Common myeloid progenitor, CD34-positive (primary cell): ENCODE results near the gene NR1D1.

Experiments
- CTCF ChIA-PET: fragments of 350-600 bp; sonication (Branson Sonifier 250); formaldehyde crosslinking; loops from one replicate; lab custom pipeline; 2021; ENCODE audit warnings: antibody characterized with exemption; lab: Charles Lee
- POLR2A ChIA-PET: fragments of 350-600 bp; sonication (Branson Sonifier 250); formaldehyde crosslinking; loops from one replicate; lab custom pipeline; 2021; ENCODE audit warnings: antibody characterized with exemption; lab: Charles Lee
- DNase-seq, 3 donors: peaks; one replicate each; pipeline versions ENCODE4 v3.0.0 to v3.0.0-alpha.2; 2013
- H3K27ac ChIP-seq, 2 experiments: 1 replicate in 1 of 2; 2 replicates in 1 of 2; pipeline ENCODE4 v1.7.0; 2013; ENCODE audit warnings: inconsistent platforms in 2 of 2, low read length in 2 of 2, mild to moderate bottlenecking in 2 of 2, low read depth in 1 of 2, moderate library complexity in 1 of 2; ENCODE audit not compliant: severe bottlenecking in 2 of 2, insufficient read depth in 1 of 2, poor library complexity in 1 of 2
- H3K27me3 ChIP-seq, 5 experiments: replicated peaks in 2 of 5; 1 replicate in 3 of 5; 2 replicates in 2 of 5; pipeline versions ENCODE4 v1.6.1 to v1.7.0; 2013; ENCODE audit warnings: low read length in 4 of 5, mild to moderate bottlenecking in 2 of 5, moderate library complexity in 2 of 5, inconsistent platforms in 1 of 5; ENCODE audit not compliant: insufficient read depth in 5 of 5, control insufficient read depth in 4 of 5
- H3K36me3 ChIP-seq, 4 experiments: 1 replicate in 2 of 4; 2 replicates in 2 of 4; pipeline versions ENCODE4 v1.6.1 to v1.7.0; 2013; ENCODE audit warnings: low read length in 3 of 4, control low read depth in 1 of 4, mild to moderate bottlenecking in 1 of 4; ENCODE audit not compliant: control insufficient read depth in 4 of 4, insufficient read depth in 4 of 4
- H3K4me1 ChIP-seq, 4 experiments: 1 replicate in 3 of 4; 2 replicates in 1 of 4; pipeline versions ENCODE4 v1.6.1 to v1.7.1; 2013; ENCODE audit warnings: low read length in 3 of 4, mild to moderate bottlenecking in 3 of 4, control low read depth in 1 of 4, inconsistent platforms in 1 of 4, moderate library complexity in 1 of 4; ENCODE audit not compliant: control insufficient read depth in 4 of 4, insufficient read depth in 4 of 4; ENCODE audit errors: control extremely low read depth in 1 of 4
- H3K4me3 ChIP-seq, 7 experiments: 1 replicate in 4 of 7; 2 replicates in 3 of 7; pipeline versions ENCODE4 v1.5.1 to v1.7.0; 2013; ENCODE audit warnings: mild to moderate bottlenecking in 7 of 7, low read length in 6 of 7, moderate library complexity in 6 of 7, inconsistent platforms in 2 of 7, low read depth in 2 of 7, control low read depth in 1 of 7; ENCODE audit not compliant: insufficient read depth in 4 of 7, control insufficient read depth in 1 of 7; ENCODE audit errors: extremely low read depth in 1 of 7
- H3K9me3 ChIP-seq, 5 experiments: 1 replicate in 4 of 5; 2 replicates in 1 of 5; pipeline versions ENCODE4 v1.6.1 to v1.7.1; 2013; ENCODE audit warnings: low read length in 4 of 5, mild to moderate bottlenecking in 2 of 5, inconsistent platforms in 1 of 5, low read depth in 1 of 5, moderate library complexity in 1 of 5; ENCODE audit not compliant: control insufficient read depth in 4 of 5, insufficient read depth in 2 of 5; ENCODE audit errors: control extremely low read depth in 1 of 5
- WGBS: methylation state at CpG from one replicate; pipeline ENCODE4 v1.1.5; 2013; ENCODE audit not compliant: insufficient coverage; 5-methylcytosine and 5-hydroxymethylcytosine counted together

Gene NR1D1

DNA sequence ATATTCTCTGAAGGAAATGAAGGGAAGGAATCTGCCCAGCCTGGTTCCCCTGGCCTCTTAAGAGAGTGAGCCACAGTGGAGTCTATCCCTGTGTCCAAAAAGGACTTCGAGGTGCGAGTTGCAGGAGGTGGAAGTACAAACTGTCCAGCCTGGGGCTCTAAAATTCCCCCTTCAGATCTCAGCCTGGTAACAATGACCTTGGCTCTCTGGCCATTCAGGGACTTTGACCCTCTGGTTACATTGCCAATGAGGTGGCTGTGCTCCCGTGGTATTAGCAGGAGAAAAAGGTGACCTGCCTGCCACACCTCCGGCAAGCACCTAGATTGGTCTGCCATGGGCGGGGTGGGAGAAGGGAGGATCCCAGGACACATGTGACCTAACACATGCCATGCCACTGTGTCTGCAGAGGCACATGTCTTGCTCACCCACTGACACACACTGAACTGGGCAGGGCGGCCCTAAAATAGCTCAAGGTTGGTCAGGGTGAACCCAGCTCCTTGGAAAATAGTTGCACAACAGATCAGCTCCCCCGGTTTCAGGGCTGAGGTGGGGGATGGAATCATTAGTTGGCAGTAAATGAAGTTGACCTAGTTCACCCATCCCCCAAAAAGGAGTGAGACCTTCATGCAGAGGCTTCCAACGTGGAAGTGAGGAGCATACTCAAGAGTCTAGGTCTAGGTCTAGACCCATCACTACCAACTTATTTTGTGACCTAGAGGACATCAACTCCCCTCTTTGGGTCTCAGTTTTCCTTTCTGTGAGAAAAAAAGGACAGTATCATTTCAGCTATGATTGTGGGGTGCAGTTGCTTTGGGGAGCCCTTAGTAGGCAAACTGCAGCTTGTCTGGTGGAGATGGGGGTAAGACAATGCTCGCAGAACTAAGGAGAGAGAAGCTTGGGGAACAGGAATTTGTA, 2.2 kb downstream of the NR1D1 start:
- H3K36me3 ChIP-seq = peaks cover 0 to 46% (median 26%) of the 10 kb centered on the region in 4 experiments
- CTCF ChIA-PET = interaction anchor here (0.9 to 3.4 kb wide), 11 partner anchors 8 to 73 kb away, joined by 3 to 48 read pairs (median 5); no protein-coding TSS in a partner anchor
- no peak for DNase-seq
- peak overlapping the region; percentile 9 to 78 for H3K27ac ChIP-seq
- H3K27me3 ChIP-seq = no peaks in the 10 kb centered on the region
- 81% methylated on average over 6 of the region's 9 CpGs for WGBS
- H3K4me3 ChIP-seq = peak overlapping the region in 5 of 7 experiments; percentile 19 to 87 (median 73)
- no peaks in the 10 kb centered on the region for H3K9me3 ChIP-seq
- POLR2A ChIA-PET = interaction anchor here (0.5 to 1.4 kb wide), 4 partner anchors 13 to 229 kb away, joined by 3 to 7 read pairs (median 4); no protein-coding TSS in a partner anchor
- peaks cover 8 to 63% (median 51%) of the 10 kb centered on the region in 4 experiments for H3K4me1 ChIP-seq

DNA sequence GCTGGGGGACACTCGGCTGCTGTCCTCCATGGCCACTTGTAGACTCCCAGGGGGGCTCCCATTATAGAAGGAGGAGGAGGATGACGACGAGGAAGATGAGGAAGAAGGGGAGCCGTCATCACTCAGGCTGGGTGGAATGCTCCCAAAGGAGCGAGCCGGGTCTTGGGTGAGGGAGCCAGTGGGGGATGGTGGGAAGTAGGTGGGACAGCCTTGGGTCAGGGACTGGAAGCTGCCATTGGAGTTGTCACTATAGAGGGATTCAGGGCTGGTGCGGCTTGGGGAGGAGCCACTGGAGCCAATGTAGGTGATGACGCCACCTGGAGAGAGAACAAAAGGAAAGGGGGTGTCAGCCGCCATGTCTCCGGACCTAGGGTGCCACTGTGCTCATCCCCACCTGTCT, 3.3 kb downstream of the NR1D1 start:
- H3K36me3 ChIP-seq = peaks cover 0 to 52% (median 31%) of the 10 kb centered on the region in 4 experiments
- 100% methylated on average over 7 of the region's 10 CpGs for WGBS
- H3K27ac ChIP-seq = peak overlapping the region in 1 of 2 experiments; percentile 51
- no peaks in the 10 kb centered on the region for H3K9me3 ChIP-seq
- no peak for DNase-seq
- H3K27me3 ChIP-seq = no peaks in the 10 kb centered on the region
- peaks cover 8 to 61% (median 48%) of the 10 kb centered on the region in 4 experiments for H3K4me1 ChIP-seq
- ChIA-PET CTCF (interaction anchor here (0.9 to 3.4 kb wide), 6 partner anchors 9 to 74 kb away, joined by 3 to 48 read pairs (median 6); no protein-coding TSS in a partner anchor), POLR2A (no interaction called here)
- no peak overlapping the region for H3K4me3 ChIP-seq

DNA sequence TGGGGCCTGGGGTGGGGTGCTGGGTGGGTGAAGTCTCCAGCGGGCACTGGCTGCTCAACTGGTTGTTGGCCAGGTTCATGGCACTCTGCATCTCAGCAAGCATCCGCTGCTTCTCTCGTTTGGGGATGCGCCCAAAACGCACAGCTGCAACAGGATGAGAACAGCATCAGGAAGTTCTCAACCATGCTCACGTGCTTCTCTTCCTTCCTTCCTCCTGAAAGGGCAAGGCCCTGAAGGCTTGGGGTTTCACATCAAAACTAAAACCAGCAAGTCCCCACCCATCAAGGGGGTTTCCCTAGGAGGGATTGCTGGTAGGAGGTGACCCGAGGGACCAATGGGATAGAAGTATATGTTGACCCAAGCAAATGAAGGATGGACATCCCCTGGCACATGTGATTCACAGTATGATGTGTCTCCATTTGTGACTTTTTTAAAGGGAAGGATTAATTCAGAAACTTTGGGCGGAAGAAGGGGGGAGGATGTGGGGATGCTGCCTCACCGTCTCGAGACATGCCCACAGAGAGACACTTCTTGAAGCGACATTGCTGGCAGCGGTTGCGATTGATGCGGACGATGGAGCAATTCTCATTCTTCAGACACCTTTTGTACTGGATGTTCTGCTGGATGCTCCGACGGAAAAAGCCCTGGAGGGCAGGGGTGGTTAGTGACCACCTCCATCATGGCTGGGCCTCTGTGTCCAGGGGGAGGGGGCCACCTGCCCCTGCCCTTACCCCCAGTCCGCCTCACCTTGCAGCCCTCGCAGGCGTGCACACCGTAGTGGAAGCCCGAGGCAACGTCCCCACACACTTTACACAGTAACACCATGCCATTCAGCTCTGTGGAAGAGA, 4.2 kb downstream of the NR1D1 start:
- ChIA-PET POLR2A (no interaction called here), CTCF (interaction anchor here (1.4 to 3.4 kb wide), 5 partner anchors 10 to 42 kb away, joined by 4 to 48 read pairs (median 5); partner anchors contain the start of gene MED24)
- Histone ChIP-seq H3K27me3 (no peaks in the 10 kb centered on the region), H3K27ac (peak overlapping the region in 1 of 2 experiments; percentile 51), H3K4me1 (peaks cover 7 to 57% (median 45%) of the 10 kb centered on the region in 4 experiments), H3K9me3 (no peaks in the 10 kb centered on the region), H3K4me3 (no peak overlapping the region), H3K36me3 (peaks cover 0 to 52% (median 35%) of the 10 kb centered on the region in 4 experiments)
- WGBS = 68% methylated on average over 18 of the region's 23 CpGs
- DNase-seq = peak; percentile 58 to 75 (median 68)

DNA sequence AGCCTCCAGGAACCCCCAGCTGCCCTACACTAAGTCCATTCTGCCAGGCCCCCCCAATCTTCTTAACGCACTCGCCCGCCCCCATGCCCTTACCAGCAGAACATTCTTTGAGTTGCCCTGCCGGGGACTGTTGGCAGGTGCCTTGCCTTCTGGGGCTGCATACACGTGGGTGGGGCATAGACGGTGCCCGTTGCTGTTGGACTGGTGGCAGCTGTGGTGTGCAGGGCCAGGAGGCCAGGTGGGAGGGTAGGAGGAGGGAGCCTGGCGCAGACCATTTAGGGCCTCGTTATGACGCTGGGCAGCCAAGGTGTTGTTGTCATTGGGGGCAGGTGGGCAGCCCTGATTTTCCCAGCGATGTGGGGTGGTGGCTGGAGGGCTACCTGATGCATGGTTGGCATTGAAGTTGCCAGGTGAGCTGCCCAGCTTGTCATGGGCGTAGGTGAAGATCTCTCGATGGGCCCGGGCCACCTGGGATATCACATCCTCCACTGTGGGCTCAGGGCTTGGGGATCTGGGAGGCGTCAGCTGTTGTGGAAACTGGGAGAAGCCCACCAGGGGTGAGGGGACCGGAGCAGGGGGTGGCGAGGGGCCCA, 4.9 kb downstream of the NR1D1 start:
- WGBS = 97% methylated on average over 9 of the region's 17 CpGs
- H3K36me3 ChIP-seq = peaks cover 0 to 52% (median 37%) of the 10 kb centered on the region in 4 experiments
- DNase-seq = no peak
- H3K9me3 ChIP-seq = no peaks in the 10 kb centered on the region
- no peaks in the 10 kb centered on the region for H3K27me3 ChIP-seq
- H3K4me1 ChIP-seq = peaks cover 4 to 50% (median 39%) of the 10 kb centered on the region in 4 experiments
- ChIA-PET CTCF (interaction anchor here (1.1 to 2.9 kb wide), 5 partner anchors 14 to 41 kb away, joined by 3 to 13 read pairs (median 5); partner anchors contain the start of gene MED24), POLR2A (no interaction called here)
- no peak overlapping the region for H3K4me3 ChIP-seq
- H3K27ac ChIP-seq = no peak overlapping the region

DNA sequence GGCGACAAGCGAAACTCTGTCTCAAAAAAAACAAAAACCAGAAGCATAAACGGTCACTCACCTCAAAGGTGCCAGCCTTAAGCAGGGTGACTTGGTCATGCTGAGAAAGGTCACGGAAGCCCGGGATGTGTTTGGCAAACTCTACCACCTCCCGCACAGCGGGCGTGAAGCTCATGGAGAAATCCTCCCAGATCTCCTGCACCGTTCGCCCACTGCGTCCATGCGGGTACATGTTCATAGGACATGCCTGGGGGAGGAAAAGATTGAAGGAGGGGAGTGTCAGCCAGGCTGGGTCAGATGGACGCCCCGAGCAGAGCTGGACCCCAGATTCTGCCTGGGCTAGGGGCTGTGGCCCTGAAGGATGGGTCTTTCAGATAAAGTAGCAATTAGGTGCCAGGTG, 5.5 kb downstream of the NR1D1 start:
- ChIA-PET POLR2A (no interaction called here), CTCF (interaction anchor here (1.1 to 2.9 kb wide), 5 partner anchors 14 to 41 kb away, joined by 3 to 13 read pairs (median 5); partner anchors contain the start of gene MED24)
- Histone ChIP-seq H3K4me1 (peaks cover 4 to 44% (median 33%) of the 10 kb centered on the region in 4 experiments), H3K27me3 (no peaks in the 10 kb centered on the region), H3K27ac (no peak overlapping the region), H3K36me3 (peaks cover 2 to 57% (median 38%) of the 10 kb centered on the region in 4 experiments), H3K4me3 (no peak overlapping the region), H3K9me3 (no peaks in the 10 kb centered on the region)
- WGBS = 95% methylated on average over 13 of the region's 14 CpGs
- DNase-seq = no peak

DNA sequence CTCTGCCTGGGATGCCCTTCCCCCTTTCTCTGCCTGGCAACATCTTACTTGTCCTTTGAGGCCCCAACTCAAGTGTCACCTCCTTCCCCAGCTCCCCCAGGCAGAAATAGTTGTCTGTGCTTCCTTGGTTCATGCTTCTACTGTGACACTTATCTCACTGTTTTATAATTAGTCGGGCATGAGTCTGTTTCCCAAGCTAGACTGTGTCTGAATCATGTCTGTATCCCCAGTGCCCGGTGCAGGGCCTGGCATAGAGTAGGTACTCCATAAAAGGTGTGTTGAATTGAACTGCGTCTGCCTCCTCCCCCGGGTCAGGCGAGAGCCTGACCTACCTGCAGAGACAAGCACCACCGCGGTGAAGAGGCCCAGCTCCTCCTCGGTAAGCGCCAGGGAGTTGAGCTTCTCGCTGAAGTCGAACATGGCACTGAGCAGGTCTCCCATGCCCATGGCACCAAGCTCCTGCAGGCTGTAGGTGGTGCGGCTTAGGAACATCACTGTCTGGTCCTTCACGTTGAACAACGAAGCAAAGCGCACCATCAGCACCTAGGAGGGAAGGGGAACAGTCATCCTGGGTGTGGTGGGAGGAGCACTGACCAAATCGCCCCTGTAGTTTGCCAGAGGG, 6.7 kb downstream of the NR1D1 start:
- ChIA-PET CTCF (interaction anchor here (0.6 to 2.9 kb wide), 8 partner anchors 9 to 77 kb away, joined by 3 to 13 read pairs (median 3); partner anchors contain the start of gene MED24), POLR2A (no interaction called here)
- H3K27ac ChIP-seq = no peak overlapping the region
- H3K4me3 ChIP-seq = no peak overlapping the region
- WGBS = 86% methylated on average over 16 of the region's 16 CpGs
- peaks cover 2 to 67% (median 46%) of the 10 kb centered on the region in 4 experiments for H3K36me3 ChIP-seq
- H3K4me1 ChIP-seq = peaks cover 3 to 33% (median 22%) of the 10 kb centered on the region in 4 experiments
- H3K9me3 ChIP-seq = no peaks in the 10 kb centered on the region
- DNase-seq = no peak
- no peaks in the 10 kb centered on the region for H3K27me3 ChIP-seq
